ENCODE measurements around the gene PDHX. TPM values are rescaled to one million over a fixed set of nuclear protein-coding genes. Genes with fewer than 3 reads are reported as not detected.
A peak's percentile ranks its signal among the peaks of the same experiment; 100 is the strongest.

The PDHX gene
- total and polyA plus RNA-seq, 4 donors: 45.9 to 51.1 (median 47.0) TPM

GRCh38 chr11:35011389-35011788 is 95.0 kb downstream of the PDHX start:
- DNase-seq (ENCODE audit: low read depth in 4 of 6, low spot score in 6 of 6): no peak
- 100% methylated on average over 2 of the region's 4 CpGs for WGBS (ENCODE audit: insufficient coverage)
- H3K4me3 ChIP-seq (ENCODE audit: low read depth, low read length): no peak overlapping the region
- H3K27ac ChIP-seq (ENCODE audit: low read depth, low read length): no peak overlapping the region
- H3K27me3 ChIP-seq (ENCODE audit: control insufficient read depth, insufficient read depth, low read length): no peaks in the 10 kb centered on the region
- no peaks in the 10 kb centered on the region for H3K9me3 ChIP-seq (ENCODE audit: control insufficient read depth, insufficient read depth, low read length)
- H3K36me3 ChIP-seq (ENCODE audit: control insufficient read depth, insufficient read depth, low read length): no peaks in the 10 kb centered on the region
- H3K4me1 ChIP-seq (ENCODE audit: control insufficient read depth, insufficient read depth, low read length): no peaks in the 10 kb centered on the region

GRCh38 chr11:35011944-35012343 is 95.5 kb downstream of the PDHX start:
- WGBS (ENCODE audit: insufficient coverage): no CpG with 5 or more reads among the region's 2 CpGs

GRCh38 chr11:35012467-35013191 is 96.2 kb downstream of the PDHX start:
- H3K27ac ChIP-seq (ENCODE audit: low read depth, low read length): no peak overlapping the region
- WGBS (ENCODE audit: insufficient coverage): 99% methylated on average over 6 of the region's 8 CpGs
- H3K9me3 ChIP-seq (ENCODE audit: control insufficient read depth, insufficient read depth, low read length): no peaks in the 10 kb centered on the region
- H3K36me3 ChIP-seq (ENCODE audit: control insufficient read depth, insufficient read depth, low read length): no peaks in the 10 kb centered on the region
- no peak overlapping the region for H3K4me3 ChIP-seq (ENCODE audit: low read depth, low read length)
- H3K4me1 ChIP-seq (ENCODE audit: control insufficient read depth, insufficient read depth, low read length): no peaks in the 10 kb centered on the region
- no peak for DNase-seq (ENCODE audit: low read depth in 4 of 6, low spot score in 6 of 6)
- H3K27me3 ChIP-seq (ENCODE audit: control insufficient read depth, insufficient read depth, low read length): no peaks in the 10 kb centered on the region

More at GRCh38 chr11:35011944-35012343, 95.5 kb downstream of the PDHX start:
- no peaks in the 10 kb centered on the region for H3K27me3 ChIP-seq (ENCODE audit: control insufficient read depth, insufficient read depth, low read length)
- H3K27ac ChIP-seq (ENCODE audit: low read depth, low read length): no peak overlapping the region
- no peak for DNase-seq (ENCODE audit: low read depth in 4 of 6, low spot score in 6 of 6)
- no peak overlapping the region for H3K4me3 ChIP-seq (ENCODE audit: low read depth, low read length)
- H3K9me3 ChIP-seq (ENCODE audit: control insufficient read depth, insufficient read depth, low read length): no peaks in the 10 kb centered on the region
- no peaks in the 10 kb centered on the region for H3K4me1 ChIP-seq (ENCODE audit: control insufficient read depth, insufficient read depth, low read length)
- no peaks in the 10 kb centered on the region for H3K36me3 ChIP-seq (ENCODE audit: control insufficient read depth, insufficient read depth, low read length)

GRCh38 chr11:35013514-35014233 is 97.3 kb downstream of the PDHX start:
- WGBS (ENCODE audit: insufficient coverage): no CpG with 5 or more reads among the region's 3 CpGs
- peak in 3 of 6 donors; percentile 13 to 39 (median 38) for DNase-seq (ENCODE audit: low read depth in 4 of 6, low spot score in 6 of 6)
- H3K4me3 ChIP-seq (ENCODE audit: low read depth, low read length): no peak overlapping the region
- H3K36me3 ChIP-seq (ENCODE audit: control insufficient read depth, insufficient read depth, low read length): no peaks in the 10 kb centered on the region
- H3K4me1 ChIP-seq (ENCODE audit: control insufficient read depth, insufficient read depth, low read length): no peaks in the 10 kb centered on the region
- H3K27me3 ChIP-seq (ENCODE audit: control insufficient read depth, insufficient read depth, low read length): no peaks in the 10 kb centered on the region
- no peak overlapping the region for H3K27ac ChIP-seq (ENCODE audit: low read depth, low read length)
- no peaks in the 10 kb centered on the region for H3K9me3 ChIP-seq (ENCODE audit: control insufficient read depth, insufficient read depth, low read length)

- Histone ChIP-seq H3K4me1 (ENCODE audit: control insufficient read depth, insufficient read depth, low read length) (no peaks in the 10 kb centered on the region), H3K9me3 (ENCODE audit: control insufficient read depth, insufficient read depth, low read length) (no peaks in the 10 kb centered on the region), H3K27me3 (ENCODE audit: control insufficient read depth, insufficient read depth, low read length) (no peaks in the 10 kb centered on the region), H3K36me3 (ENCODE audit: control insufficient read depth, insufficient read depth, low read length) (no peaks in the 10 kb centered on the region), H3K27ac (ENCODE audit: low read depth, low read length) (no peak overlapping the region), H3K4me3 (ENCODE audit: low read depth, low read length) (no peak overlapping the region)
- WGBS (ENCODE audit: insufficient coverage): 60% methylated on average over 1 of the region's 2 CpGs
- DNase-seq (ENCODE audit: low read depth in 4 of 6, low spot score in 6 of 6): peak in 1 of 6 donors; percentile 26
These were observed 97.9 kb downstream of the PDHX start for GRCh38 chr11:35014346-35014745.

GRCh38 chr11:35015621-35016387 is 99.4 kb downstream of the PDHX start:
- H3K4me1 ChIP-seq (ENCODE audit: control insufficient read depth, insufficient read depth, low read length): no peaks in the 10 kb centered on the region
- no peak overlapping the region for H3K27ac ChIP-seq (ENCODE audit: low read depth, low read length)
- H3K4me3 ChIP-seq (ENCODE audit: low read depth, low read length): no peak overlapping the region
- no peak for DNase-seq (ENCODE audit: low read depth in 4 of 6, low spot score in 6 of 6)
- 100% methylated on average over 1 of the region's 6 CpGs for WGBS (ENCODE audit: insufficient coverage)
- H3K9me3 ChIP-seq (ENCODE audit: control insufficient read depth, insufficient read depth, low read length): no peaks in the 10 kb centered on the region
- H3K27me3 ChIP-seq (ENCODE audit: control insufficient read depth, insufficient read depth, low read length): no peaks in the 10 kb centered on the region
- no peaks in the 10 kb centered on the region for H3K36me3 ChIP-seq (ENCODE audit: control insufficient read depth, insufficient read depth, low read length)

- H3K4me1 ChIP-seq (ENCODE audit: control insufficient read depth, insufficient read depth, low read length): no peaks in the 10 kb centered on the region
- H3K9me3 ChIP-seq (ENCODE audit: control insufficient read depth, insufficient read depth, low read length): no peaks in the 10 kb centered on the region
- no peaks in the 10 kb centered on the region for H3K36me3 ChIP-seq (ENCODE audit: control insufficient read depth, insufficient read depth, low read length)
- H3K27me3 ChIP-seq (ENCODE audit: control insufficient read depth, insufficient read depth, low read length): no peaks in the 10 kb centered on the region
- H3K27ac ChIP-seq (ENCODE audit: low read depth, low read length): no peak overlapping the region
- no peak for DNase-seq (ENCODE audit: low read depth in 4 of 6, low spot score in 6 of 6)
- no peak overlapping the region for H3K4me3 ChIP-seq (ENCODE audit: low read depth, low read length)
- 80% methylated on average over 2 of the region's 4 CpGs for WGBS (ENCODE audit: insufficient coverage)
These were observed 100.5 kb downstream of the PDHX start for GRCh38 chr11:35016916-35017315.

- Histone ChIP-seq H3K27ac (ENCODE audit: low read depth, low read length) (no peak overlapping the region), H3K36me3 (ENCODE audit: control insufficient read depth, insufficient read depth, low read length) (no peaks in the 10 kb centered on the region), H3K4me1 (ENCODE audit: control insufficient read depth, insufficient read depth, low read length) (no peaks in the 10 kb centered on the region), H3K9me3 (ENCODE audit: control insufficient read depth, insufficient read depth, low read length) (no peaks in the 10 kb centered on the region), H3K27me3 (ENCODE audit: control insufficient read depth, insufficient read depth, low read length) (no peaks in the 10 kb centered on the region), H3K4me3 (ENCODE audit: low read depth, low read length) (no peak overlapping the region)
- WGBS (ENCODE audit: insufficient coverage): 73% methylated on average over 6 of the region's 8 CpGs
- DNase-seq (ENCODE audit: low read depth in 4 of 6, low spot score in 6 of 6): no peak
These were observed 101.3 kb downstream of the PDHX start for GRCh38 chr11:35017528-35018342.

- DNase-seq (ENCODE audit: low read depth in 4 of 6, low spot score in 6 of 6): no peak
- Histone ChIP-seq H3K27ac (ENCODE audit: low read depth, low read length) (no peak overlapping the region), H3K4me3 (ENCODE audit: low read depth, low read length) (no peak overlapping the region), H3K27me3 (ENCODE audit: control insufficient read depth, insufficient read depth, low read length) (no peaks in the 10 kb centered on the region), H3K36me3 (ENCODE audit: control insufficient read depth, insufficient read depth, low read length) (no peaks in the 10 kb centered on the region), H3K9me3 (ENCODE audit: control insufficient read depth, insufficient read depth, low read length) (no peaks in the 10 kb centered on the region), H3K4me1 (ENCODE audit: control insufficient read depth, insufficient read depth, low read length) (no peaks in the 10 kb centered on the region)
- 83% methylated on average over 8 of the region's 8 CpGs for WGBS (ENCODE audit: insufficient coverage)
These were observed 105.2 kb downstream of the PDHX start for GRCh38 chr11:35021589-35021988.
